ENCODE data around the gene AFDN.

AFDN gene

DNA sequence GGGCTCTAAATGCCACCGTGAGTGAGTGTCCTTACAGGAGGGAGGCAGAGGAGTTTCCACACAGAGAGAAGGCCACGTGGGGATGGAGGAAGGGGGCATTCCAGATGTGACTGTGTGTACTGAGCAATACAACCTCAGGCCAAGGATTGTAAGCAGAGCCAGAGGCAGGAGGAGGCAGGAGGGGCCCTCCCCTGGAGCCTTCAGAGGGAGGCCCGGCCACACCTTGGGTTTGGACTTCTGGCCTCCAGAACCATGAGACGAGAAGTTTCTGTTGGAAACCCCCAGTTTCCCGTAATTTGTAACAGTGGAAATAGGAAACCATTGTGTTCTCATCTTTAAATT, 161.4 kb downstream of the AFDN start:
- Histone ChIP-seq H3K27me3 (replicated peaks; ENCODE audit: insufficient read depth, low read length) (no peaks in the 10 kb centered on the region), H4K20me1 (ENCODE audit: insufficient read depth, low read length) (no peaks in the 10 kb centered on the region), H3K9ac (ENCODE audit: low read length) (no peak overlapping the region), H3K36me3 (replicated peaks; ENCODE audit: insufficient read depth, low read length) (no peaks in the 10 kb centered on the region), H3K4me2 (ENCODE audit: low read depth, low read length) (no peak overlapping the region), H2AFZ (ENCODE audit: low read length) (no peak overlapping the region), H3K9me2 (replicated peaks; ENCODE audit: insufficient read depth, low read length) (no peaks in the 10 kb centered on the region), H3K9me3 (replicated peaks; ENCODE audit: insufficient read depth, low read length) (no peaks in the 10 kb centered on the region), H3K4me3 (ENCODE audit: low read length) (no peak overlapping the region), H3K4me1 (ENCODE audit: low read length) (no peaks in the 10 kb centered on the region), H3K79me2 (ENCODE audit: low read length) (no peaks in the 10 kb centered on the region), H3K27ac (ENCODE audit: low read length) (no peak overlapping the region), H3F3A (ENCODE audit: insufficient read depth, low read length) (no peaks in the 10 kb centered on the region)
- TF ChIP-seq, protein P1, sequence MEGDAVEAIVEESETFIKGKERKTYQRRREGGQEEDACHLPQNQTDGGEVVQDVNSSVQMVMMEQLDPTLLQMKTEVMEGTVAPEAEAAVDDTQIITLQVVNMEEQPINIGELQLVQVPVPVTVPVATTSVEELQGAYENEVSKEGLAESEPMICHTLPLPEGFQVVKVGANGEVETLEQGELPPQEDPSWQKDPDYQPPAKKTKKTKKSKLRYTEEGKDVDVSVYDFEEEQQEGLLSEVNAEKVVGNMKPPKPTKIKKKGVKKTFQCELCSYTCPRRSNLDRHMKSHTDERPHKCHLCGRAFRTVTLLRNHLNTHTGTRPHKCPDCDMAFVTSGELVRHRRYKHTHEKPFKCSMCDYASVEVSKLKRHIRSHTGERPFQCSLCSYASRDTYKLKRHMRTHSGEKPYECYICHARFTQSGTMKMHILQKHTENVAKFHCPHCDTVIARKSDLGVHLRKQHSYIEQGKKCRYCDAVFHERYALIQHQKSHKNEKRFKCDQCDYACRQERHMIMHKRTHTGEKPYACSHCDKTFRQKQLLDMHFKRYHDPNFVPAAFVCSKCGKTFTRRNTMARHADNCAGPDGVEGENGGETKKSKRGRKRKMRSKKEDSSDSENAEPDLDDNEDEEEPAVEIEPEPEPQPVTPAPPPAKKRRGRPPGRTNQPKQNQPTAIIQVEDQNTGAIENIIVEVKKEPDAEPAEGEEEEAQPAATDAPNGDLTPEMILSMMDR (IDR thresholded peaks at IDR 0.05; ENCODE audit: low read length): no peak
- no peak for TF ChIP-seq EZH2phosphoT487 (IDR thresholded peaks at IDR 0.05; ENCODE audit: low read length)
- DNase-seq: no peak

DNA sequence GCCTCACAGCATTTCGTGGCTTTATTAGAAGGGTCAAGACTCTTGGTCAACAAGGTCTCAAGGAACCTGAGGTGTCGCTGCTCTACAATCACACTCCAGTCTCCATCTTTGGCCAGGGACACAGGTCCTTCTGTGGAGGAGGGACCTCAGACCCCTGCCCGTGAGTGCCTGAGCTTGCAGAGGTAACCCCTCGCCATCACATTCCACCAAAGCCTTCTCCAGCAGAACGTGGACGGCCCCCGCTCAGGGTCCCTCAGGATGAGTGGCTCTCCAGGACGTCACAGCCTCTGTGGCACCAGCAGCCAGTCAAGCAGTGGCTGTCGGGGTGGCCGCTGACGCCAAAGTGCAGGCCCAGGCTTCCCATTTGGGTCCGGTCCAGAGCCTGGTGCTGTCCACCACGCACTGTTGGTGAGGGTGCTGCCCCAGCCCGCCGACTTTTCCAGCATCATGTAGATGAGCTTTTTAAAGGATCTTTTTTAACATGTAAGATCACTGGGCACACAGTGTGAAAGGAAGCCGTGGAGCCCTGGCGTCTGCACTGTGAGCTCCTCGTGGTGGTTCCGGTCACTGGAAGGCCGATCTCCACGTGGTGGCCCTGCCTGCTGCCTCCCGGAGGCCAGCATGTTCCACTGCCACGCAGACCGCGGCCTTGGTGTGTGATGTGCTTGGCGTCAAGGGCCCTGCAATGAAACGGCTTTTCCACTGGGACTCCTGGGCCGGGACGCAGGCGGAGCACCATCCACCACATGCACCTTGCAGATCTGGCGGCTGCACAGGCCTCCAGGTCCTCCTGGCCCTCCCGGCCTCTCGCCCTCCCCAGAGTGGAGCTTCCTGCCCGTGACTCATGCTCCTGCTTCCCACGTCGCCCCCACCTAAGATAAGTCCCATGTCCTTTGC, 162.5 kb downstream of the AFDN start:
- no peaks in the 10 kb centered on the region for H3K27me3 ChIP-seq (replicated peaks; ENCODE audit: insufficient read depth, low read length)
- H3K9me3 ChIP-seq (replicated peaks; ENCODE audit: insufficient read depth, low read length): no peaks in the 10 kb centered on the region
- TF ChIP-seq, protein P1 (IDR thresholded peaks at IDR 0.05; ENCODE audit: low read length): no peak
- TF ChIP-seq EZH2phosphoT487 (IDR thresholded peaks at IDR 0.05; ENCODE audit: low read length): no peak
- no peak for TF ChIP-seq EZH2 (optimal IDR thresholded peaks at IDR 0.05; ENCODE audit: low read depth, low read length)
- no peaks in the 10 kb centered on the region for H3K79me2 ChIP-seq (ENCODE audit: low read length)
- no peak overlapping the region for H2AFZ ChIP-seq (ENCODE audit: low read length)
- H3K27ac ChIP-seq (ENCODE audit: low read length): no peak overlapping the region
- no peak overlapping the region for H3K4me2 ChIP-seq (ENCODE audit: low read depth, low read length)
- no peaks in the 10 kb centered on the region for H4K20me1 ChIP-seq (ENCODE audit: insufficient read depth, low read length)
- H3F3A ChIP-seq (ENCODE audit: insufficient read depth, low read length): no peaks in the 10 kb centered on the region
- no peak for DNase-seq
- H3K9ac ChIP-seq (ENCODE audit: low read length): no peak overlapping the region
- no peaks in the 10 kb centered on the region for H3K36me3 ChIP-seq (replicated peaks; ENCODE audit: insufficient read depth, low read length)
- H3K4me1 ChIP-seq (ENCODE audit: low read length): no peaks in the 10 kb centered on the region
- no peak overlapping the region for H3K4me3 ChIP-seq (ENCODE audit: low read length)
- no peaks in the 10 kb centered on the region for H3K9me2 ChIP-seq (replicated peaks; ENCODE audit: insufficient read depth, low read length)

DNA sequence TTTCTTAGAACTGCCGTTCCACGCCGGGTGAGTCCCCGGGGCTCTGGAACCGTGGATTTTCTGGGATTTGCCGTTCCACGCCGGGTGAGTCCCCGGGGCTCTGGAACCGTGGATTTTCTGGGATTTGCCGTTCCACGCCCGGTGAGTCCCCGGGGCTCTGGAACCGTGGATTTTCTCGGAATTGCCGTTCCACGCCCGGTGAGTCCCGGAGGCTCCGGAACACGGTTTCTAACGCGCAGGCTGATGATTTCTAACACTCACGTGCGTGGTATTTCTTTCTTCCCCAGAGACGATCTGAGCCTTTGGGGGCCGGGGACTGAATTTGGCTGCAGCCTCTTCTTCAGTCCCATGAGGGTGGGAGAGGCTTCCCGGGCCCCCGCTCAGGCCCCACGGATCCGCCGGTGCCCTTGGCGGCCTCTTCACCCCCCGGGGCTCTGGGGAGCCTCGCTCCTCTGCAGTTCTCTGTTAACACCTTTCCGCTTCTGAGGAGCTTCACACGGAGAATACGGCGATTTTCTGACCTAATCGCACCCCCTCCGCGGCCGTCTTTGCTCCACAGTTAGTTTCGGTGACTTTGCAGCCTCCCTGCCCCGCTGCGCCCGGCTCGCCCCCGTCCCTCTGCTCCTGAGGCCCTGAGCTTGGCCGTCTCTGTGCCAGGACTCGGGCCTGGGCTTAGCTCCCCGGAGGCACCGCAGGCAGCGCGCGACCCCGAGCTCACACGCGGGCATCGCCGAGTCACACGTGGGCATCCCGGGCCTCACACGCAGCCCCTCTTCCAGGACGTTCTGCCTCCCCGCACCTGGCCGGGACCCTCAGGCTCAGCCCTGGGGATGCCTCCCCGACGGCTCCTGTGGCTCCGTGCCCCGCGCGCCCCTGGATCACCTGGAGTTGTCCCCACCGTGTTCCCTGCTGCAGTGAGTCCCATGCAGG, 163.6 kb downstream of the AFDN start:
- H3K27ac ChIP-seq (ENCODE audit: low read length): no peak overlapping the region

More for the DNA sequence above, 163.6 kb downstream of the AFDN start:
- no peak overlapping the region for H3K4me3 ChIP-seq (ENCODE audit: low read length)
- no peak overlapping the region for H3K4me2 ChIP-seq (ENCODE audit: low read depth, low read length)
- no peak overlapping the region for H2AFZ ChIP-seq (ENCODE audit: low read length)
- no peaks in the 10 kb centered on the region for H3K27me3 ChIP-seq (replicated peaks; ENCODE audit: insufficient read depth, low read length)
- H3K36me3 ChIP-seq (replicated peaks; ENCODE audit: insufficient read depth, low read length): no peaks in the 10 kb centered on the region
- TF ChIP-seq, protein P1 (IDR thresholded peaks at IDR 0.05; ENCODE audit: low read length): no peak
- TF ChIP-seq EZH2 (optimal IDR thresholded peaks at IDR 0.05; ENCODE audit: low read depth, low read length) (no peak), EZH2phosphoT487 (IDR thresholded peaks at IDR 0.05; ENCODE audit: low read length) (no peak)
- H3K9me2 ChIP-seq (replicated peaks; ENCODE audit: insufficient read depth, low read length): no peaks in the 10 kb centered on the region
- DNase-seq: no peak
- no peaks in the 10 kb centered on the region for H3K79me2 ChIP-seq (ENCODE audit: low read length)
- no peaks in the 10 kb centered on the region for H4K20me1 ChIP-seq (ENCODE audit: insufficient read depth, low read length)
- H3K9me3 ChIP-seq (replicated peaks; ENCODE audit: insufficient read depth, low read length): no peaks in the 10 kb centered on the region
- H3K4me1 ChIP-seq (ENCODE audit: low read length): no peaks in the 10 kb centered on the region
- H3F3A ChIP-seq (ENCODE audit: insufficient read depth, low read length): no peaks in the 10 kb centered on the region
- no peak overlapping the region for H3K9ac ChIP-seq (ENCODE audit: low read length)

Measured in MM.1S (cell line).